GM23248 (cell line): ENCODE data around the gene EXOG.

Experiments used
- EZH2 ChIP-seq: fragments of 200-600 bp; sonication (generic); IDR thresholded peaks from 2 replicates; pipeline ENCODE4 v1.6.1; 2018; ENCODE audit warnings: antibody characterized with exemption, mild to moderate bottlenecking; ENCODE audit not compliant: insufficient read depth, poor library complexity, severe bottlenecking
- EZH2phosphoT487 ChIP-seq: fragments of 200-600 bp; sonication (generic); IDR thresholded peaks from 2 replicates; pipeline ENCODE4 v1.6.1; 2018; ENCODE audit warnings: antibody characterized with exemption, moderate library complexity, mild to moderate bottlenecking, low read depth; ENCODE audit not compliant: insufficient read depth

DNA sequence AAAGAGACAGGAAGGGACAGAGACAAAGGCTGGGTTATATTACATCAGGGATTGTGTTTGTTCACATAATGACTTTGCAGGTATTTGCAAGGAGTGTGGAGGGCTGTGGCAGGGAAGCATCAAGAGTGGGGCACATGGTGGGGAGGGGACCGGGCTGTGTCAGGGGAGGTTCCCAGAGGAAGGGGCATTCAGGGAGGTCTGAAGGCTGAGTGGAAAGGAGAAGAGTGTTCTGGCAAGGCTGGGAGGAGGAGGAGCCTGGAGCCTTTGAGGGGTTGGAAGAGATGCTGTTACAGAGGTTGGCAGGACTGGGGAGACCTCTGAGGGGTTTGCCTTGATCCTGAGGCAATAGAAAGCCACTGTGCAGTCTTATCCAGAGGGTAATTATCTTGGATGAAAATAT, 49.4 kb downstream of the EXOG start:
- TF ChIP-seq EZH2 (no peak), EZH2phosphoT487 (no peak)
